MM.1S (cell line): Measurements from ENCODE around the gene CLCA1.

Experiments
- DNase-seq: peaks from one replicate; pipeline ENCODE4 v3.0.0-alpha.2; 2015
- H2AFZ ChIP-seq: fragments of 300-600 bp; sonication (generic); 2 replicates; pipeline ENCODE4 v1.6.0; 2016; ENCODE audit warnings: antibody characterized with exemption, low read length
- H3F3A ChIP-seq: fragments of 300-600 bp; sonication (generic); 2 replicates; pipeline ENCODE4 v1.6.1; 2016; ENCODE audit warnings: mild to moderate bottlenecking, antibody characterized with exemption, low read length, moderate library complexity, mixed read lengths; ENCODE audit not compliant: insufficient read depth
- H3K27ac ChIP-seq: fragments of 300-600 bp; sonication (generic); 2 replicates; pipeline ENCODE4 v1.5.1; 2016; ENCODE audit warnings: mild to moderate bottlenecking, low read length
- H3K27me3 ChIP-seq: fragments of 300-600 bp; sonication (generic); replicated peaks from 2 replicates; pipeline ENCODE4 v1.6.0; 2016; ENCODE audit warnings: low read length; ENCODE audit not compliant: insufficient read depth
- H3K36me3 ChIP-seq: fragments of 300-600 bp; sonication (generic); replicated peaks from 2 replicates; pipeline ENCODE4 v1.6.1; 2016; ENCODE audit warnings: mild to moderate bottlenecking, low read length, mixed read lengths; ENCODE audit not compliant: insufficient read depth
- H3K4me1 ChIP-seq: fragments of 300-600 bp; sonication (generic); 2 replicates; pipeline ENCODE4 v1.6.1; 2016; ENCODE audit warnings: low read length, mixed read lengths
- H3K4me2 ChIP-seq: fragments of 300-600 bp; sonication (generic); 2 replicates; pipeline ENCODE4 v1.6.0; 2016; ENCODE audit warnings: low read depth, low read length
- H3K4me3 ChIP-seq: fragments of 300-600 bp; sonication (generic); 2 replicates; pipeline ENCODE4 v1.5.1; 2016; ENCODE audit warnings: low read length, mixed read lengths
- H3K79me2 ChIP-seq: fragments of 300-600 bp; sonication (generic); 2 replicates; pipeline ENCODE4 v1.6.1; 2016; ENCODE audit warnings: mixed run types, low read length, mixed read lengths
- H3K9ac ChIP-seq: fragments of 300-600 bp; sonication (generic); 2 replicates; pipeline ENCODE4 v1.6.1; 2016; ENCODE audit warnings: low read length, mixed read lengths
- H3K9me2 ChIP-seq: fragments of 300-600 bp; sonication (generic); replicated peaks from 2 replicates; pipeline ENCODE4 v1.6.1; 2016; ENCODE audit warnings: mild to moderate bottlenecking, low read length, mixed read lengths; ENCODE audit not compliant: insufficient read depth
- H3K9me3 ChIP-seq: fragments of 300-600 bp; sonication (generic); replicated peaks from 2 replicates; pipeline ENCODE4 v1.6.1; 2016; ENCODE audit warnings: mild to moderate bottlenecking, low read length, mixed read lengths; ENCODE audit not compliant: insufficient read depth
- H4K20me1 ChIP-seq: fragments of 300-600 bp; sonication (generic); 2 replicates; pipeline ENCODE4 v1.6.1; 2016; ENCODE audit warnings: mild to moderate bottlenecking, low read length, moderate library complexity, mixed read lengths; ENCODE audit not compliant: insufficient read depth
- CTCF ChIP-seq: fragments of 300-600 bp; sonication (generic); IDR thresholded peaks from 2 replicates; pipeline ENCODE4 v1.5.1; 2016; ENCODE audit warnings: antibody characterized with exemption, low read length, mixed read lengths
- EZH2 ChIP-seq: fragments of 300-600 bp; sonication (generic); optimal IDR thresholded peaks from 2 replicates; pipeline ENCODE3; 2017; ENCODE audit warnings: low read depth, mild to moderate bottlenecking, antibody characterized with exemption, low read length, mixed read lengths
- EZH2phosphoT487 ChIP-seq: fragments of 300-600 bp; sonication (generic); IDR thresholded peaks from 2 replicates; pipeline ENCODE4 v1.6.1; 2018; ENCODE audit warnings: antibody characterized with exemption, low read length

CLCA1 gene

GRCh38 chr1:86505564-86505902 is 36.8 kb downstream of the CLCA1 start:
- H3K27me3 ChIP-seq: no peaks in the 10 kb centered on the region
- H3K9ac ChIP-seq: no peak overlapping the region
- H3K27ac ChIP-seq: no peak overlapping the region
- no peak for DNase-seq
- H3K36me3 ChIP-seq: no peaks in the 10 kb centered on the region
- no peak overlapping the region for H3K4me3 ChIP-seq
- H2AFZ ChIP-seq: no peak overlapping the region
- TF ChIP-seq EZH2: no peak
- TF ChIP-seq EZH2phosphoT487: no peak
- no peak for TF ChIP-seq CTCF
- H3K4me2 ChIP-seq: no peak overlapping the region
- H3K4me1 ChIP-seq: no peaks in the 10 kb centered on the region
- no peaks in the 10 kb centered on the region for H3K9me2 ChIP-seq
- H3K79me2 ChIP-seq: no peaks in the 10 kb centered on the region
- H3K9me3 ChIP-seq: no peaks in the 10 kb centered on the region
- H3F3A ChIP-seq: peaks cover 3% of the 10 kb centered on the region; the same call in 1 of the 2 replicates
- H4K20me1 ChIP-seq: no peaks in the 10 kb centered on the region

- H2AFZ ChIP-seq: no peak overlapping the region
- H3F3A ChIP-seq: no peaks in the 10 kb centered on the region
- no peak overlapping the region for H3K4me2 ChIP-seq
- no peaks in the 10 kb centered on the region for H3K27me3 ChIP-seq
- no peak overlapping the region for H3K27ac ChIP-seq
- H3K9me2 ChIP-seq: no peaks in the 10 kb centered on the region
- no peaks in the 10 kb centered on the region for H4K20me1 ChIP-seq
- no peak overlapping the region for H3K9ac ChIP-seq
- no peaks in the 10 kb centered on the region for H3K9me3 ChIP-seq
- TF ChIP-seq EZH2: no peak
- TF ChIP-seq CTCF: peak; percentile 50
- no peak for TF ChIP-seq EZH2phosphoT487
- H3K4me1 ChIP-seq: no peaks in the 10 kb centered on the region
- peak; percentile 19 for DNase-seq
- no peak overlapping the region; the same call in 1 of the 2 replicates for H3K4me3 ChIP-seq
- no peaks in the 10 kb centered on the region for H3K36me3 ChIP-seq
- H3K79me2 ChIP-seq: no peaks in the 10 kb centered on the region
These were observed 39.3 kb downstream of the CLCA1 start for GRCh38 chr1:86507935-86508582.

GRCh38 chr1:86508583-86508969 is 39.8 kb downstream of the CLCA1 start:
- Histone ChIP-seq H3K4me2 (no peak overlapping the region), H3K27me3 (no peaks in the 10 kb centered on the region), H3K4me3 (no peak overlapping the region), H3F3A (no peaks in the 10 kb centered on the region), H3K79me2 (no peaks in the 10 kb centered on the region), H2AFZ (no peak overlapping the region), H3K9me3 (no peaks in the 10 kb centered on the region), H4K20me1 (no peaks in the 10 kb centered on the region), H3K4me1 (no peaks in the 10 kb centered on the region), H3K9ac (no peak overlapping the region), H3K36me3 (no peaks in the 10 kb centered on the region), H3K27ac (no peak overlapping the region), H3K9me2 (no peaks in the 10 kb centered on the region)
- TF ChIP-seq EZH2phosphoT487 (no peak), EZH2 (no peak), CTCF (no peak)
- DNase-seq: no peak
